ENCODE measurements around the gene SLC10A3.
A peak's percentile ranks its signal among the peaks of the same experiment; 100 is the strongest.

Gene SLC10A3

GRCh38 chrX:154443992-154444754 is 46.3 kb downstream of the SLC10A3 start, which contains the start of gene FAM50A:
TSS of gene FAM50A (plus strand) at chrX:154444141. CDS start at chrX:154444236, 95 bp downstream.
- peak; percentile 71 to 90 for DNase-seq
- Histone ChIP-seq H3K9me3 (no peaks in the 10 kb centered on the region), H3K36me3 (peaks cover 15 to 37% (median 24%) of the 10 kb centered on the region in 3 donors), H3K27me3 (no peaks in the 10 kb centered on the region), H3K4me1 (peaks cover 0 to 22% (median 12%) of the 10 kb centered on the region in 4 donors), H3K4me3 (peak within 1 kb of the TSS; percentile 64 to 69), H3K27ac (peak within 1 kb of the TSS; percentile 83 to 91)
- TF ChIP-seq CTCF (IDR thresholded peaks at IDR 0.05): no peak
- intact Hi-C loops (cut with DNase I; ENCODE audit: low total_unique reads): no loop called here

- intact Hi-C loops (cut with DNase I; ENCODE audit: low total_unique reads): no loop called here
- Histone ChIP-seq H3K27ac (peak overlapping the region; percentile 83 to 91), H3K4me1 (peaks cover 0 to 29% (median 18%) of the 10 kb centered on the region in 4 donors), H3K36me3 (peaks cover 8 to 30% (median 18%) of the 10 kb centered on the region in 3 donors), H3K4me3 (peak overlapping the region; percentile 64 to 69), H3K27me3 (no peaks in the 10 kb centered on the region), H3K9me3 (no peaks in the 10 kb centered on the region)
- no peak for DNase-seq
- no peak for TF ChIP-seq CTCF (IDR thresholded peaks at IDR 0.05)
These were observed 46.9 kb downstream of the SLC10A3 start for GRCh38 chrX:154443479-154443910.

- Histone ChIP-seq H3K36me3 (peaks cover 4 to 26% (median 17%) of the 10 kb centered on the region in 3 donors), H3K27ac (no peak overlapping the region), H3K9me3 (no peaks in the 10 kb centered on the region), H3K4me1 (peaks cover 0 to 36% (median 25%) of the 10 kb centered on the region in 4 donors), H3K4me3 (no peak overlapping the region), H3K27me3 (no peaks in the 10 kb centered on the region)
- no peak for TF ChIP-seq CTCF (IDR thresholded peaks at IDR 0.05)
- no peak for DNase-seq
- intact Hi-C loops (cut with DNase I; ENCODE audit: low total_unique reads): no loop called here
These were observed 48.3 kb downstream of the SLC10A3 start for GRCh38 chrX:154441984-154442707.

- intact Hi-C loops (cut with DNase I; ENCODE audit: low total_unique reads): no loop called here
- H3K27ac ChIP-seq: no peak overlapping the region
- H3K4me1 ChIP-seq: peaks cover 0 to 36% (median 25%) of the 10 kb centered on the region in 4 donors
- no peaks in the 10 kb centered on the region for H3K9me3 ChIP-seq
- H3K4me3 ChIP-seq: no peak overlapping the region
- H3K27me3 ChIP-seq: no peaks in the 10 kb centered on the region
- DNase-seq: no peak
- TF ChIP-seq CTCF (IDR thresholded peaks at IDR 0.05): no peak
- peaks cover 4 to 26% (median 17%) of the 10 kb centered on the region in 3 donors for H3K36me3 ChIP-seq
These were observed 48.9 kb downstream of the SLC10A3 start for GRCh38 chrX:154441564-154441963.

- Histone ChIP-seq H3K27ac (no peak overlapping the region), H3K9me3 (no peaks in the 10 kb centered on the region), H3K27me3 (no peaks in the 10 kb centered on the region), H3K4me3 (no peak overlapping the region), H3K4me1 (peaks cover 0 to 37% (median 24%) of the 10 kb centered on the region in 4 donors), H3K36me3 (peaks cover 4 to 28% (median 14%) of the 10 kb centered on the region in 3 donors)
- DNase-seq: no peak
- TF ChIP-seq CTCF (IDR thresholded peaks at IDR 0.05): no peak
- intact Hi-C loops (cut with DNase I; ENCODE audit: low total_unique reads): no loop called here
These were observed 49.6 kb downstream of the SLC10A3 start for GRCh38 chrX:154440623-154441357.
